ENCODE data around the gene PTGES2.

PTGES2 gene

DNA sequence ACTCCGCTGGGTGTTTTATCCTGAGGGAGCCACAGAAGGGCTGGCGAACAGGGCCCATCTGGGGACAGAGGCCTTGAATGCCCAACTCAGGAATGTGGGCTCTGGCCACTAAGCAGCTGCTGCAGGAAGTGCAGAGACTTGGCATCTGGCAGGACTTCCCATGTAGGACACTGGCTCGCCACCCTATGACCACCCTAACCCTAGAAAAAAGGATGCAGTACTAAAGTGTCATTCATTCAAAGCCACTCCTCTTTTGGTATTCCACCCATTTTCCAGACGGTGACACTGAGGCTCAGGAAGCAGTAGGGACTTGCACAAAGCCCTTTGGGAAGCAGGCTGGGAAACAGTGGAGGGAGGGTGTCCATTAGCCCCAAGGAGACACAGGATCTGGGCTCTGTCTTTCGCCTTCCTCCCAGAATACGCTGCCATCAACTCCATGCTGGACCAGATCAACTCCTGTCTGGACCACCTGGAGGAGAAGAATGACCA lies 35.5 kb upstream of the PTGES2 start:
- Histone ChIP-seq H3K9ac (ENCODE audit: low read depth, low read length) (no peak overlapping the region), H3K4me1 (ENCODE audit: control insufficient read depth, insufficient read depth, low read length) (peaks cover 4% of the 10 kb centered on the region), H3K36me3 (ENCODE audit: control insufficient read depth, insufficient read depth, low read length) (peaks cover 22% of the 10 kb centered on the region), H3K27me3 (ENCODE audit: control insufficient read depth, insufficient read depth, low read length) (no peaks in the 10 kb centered on the region), H3K4me3 (ENCODE audit: low read depth, low read length) (no peak overlapping the region), H3K9me3 (ENCODE audit: control insufficient read depth, insufficient read depth, low read length) (no peaks in the 10 kb centered on the region)

DNA sequence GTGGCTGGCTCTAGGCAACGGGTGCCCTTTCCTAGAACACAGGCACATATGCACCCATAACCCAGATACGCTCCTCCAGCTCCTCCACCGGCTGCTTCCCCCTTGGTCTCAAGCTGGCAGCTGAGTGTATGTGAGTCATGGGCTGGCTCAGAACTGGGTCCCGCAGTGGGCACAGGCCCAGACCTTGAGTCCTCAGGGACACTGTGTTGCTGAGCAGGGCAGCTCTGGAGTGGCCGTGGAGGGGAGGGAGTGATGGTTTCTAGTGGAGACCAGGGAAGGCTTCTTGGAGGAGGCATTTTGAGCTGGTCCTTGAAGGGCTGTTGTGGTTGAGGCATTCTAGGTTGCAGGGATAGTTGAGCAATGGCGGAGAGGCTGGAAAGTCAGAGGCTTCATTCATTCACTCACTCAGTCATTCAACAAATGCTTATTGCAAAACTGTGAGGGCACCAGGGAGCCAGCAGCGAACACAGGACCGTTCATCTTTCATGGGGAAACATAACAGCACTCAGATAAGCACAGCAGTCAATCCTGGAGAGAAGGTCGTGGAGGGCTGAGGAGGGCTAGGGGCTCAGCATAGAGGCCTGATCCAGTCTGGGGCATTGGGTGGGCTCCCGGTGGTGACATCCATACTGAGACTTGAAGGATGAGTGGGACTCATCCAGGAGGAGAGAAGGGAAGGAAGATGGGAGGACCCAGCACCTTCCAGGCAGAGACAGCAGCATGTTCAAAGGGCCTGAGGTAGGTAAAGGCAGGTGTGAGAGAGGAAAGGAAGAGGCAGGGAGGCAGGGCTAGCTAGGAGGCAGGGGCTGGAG lies 34.9 kb upstream of the PTGES2 start:
- Histone ChIP-seq H3K4me3 (ENCODE audit: low read depth, low read length) (no peak overlapping the region), H3K9me3 (ENCODE audit: control insufficient read depth, insufficient read depth, low read length) (no peaks in the 10 kb centered on the region), H3K27me3 (ENCODE audit: control insufficient read depth, insufficient read depth, low read length) (no peaks in the 10 kb centered on the region), H3K9ac (ENCODE audit: low read depth, low read length) (no peak overlapping the region), H3K36me3 (ENCODE audit: control insufficient read depth, insufficient read depth, low read length) (peaks cover 20% of the 10 kb centered on the region), H3K4me1 (ENCODE audit: control insufficient read depth, insufficient read depth, low read length) (peaks cover 4% of the 10 kb centered on the region)

DNA sequence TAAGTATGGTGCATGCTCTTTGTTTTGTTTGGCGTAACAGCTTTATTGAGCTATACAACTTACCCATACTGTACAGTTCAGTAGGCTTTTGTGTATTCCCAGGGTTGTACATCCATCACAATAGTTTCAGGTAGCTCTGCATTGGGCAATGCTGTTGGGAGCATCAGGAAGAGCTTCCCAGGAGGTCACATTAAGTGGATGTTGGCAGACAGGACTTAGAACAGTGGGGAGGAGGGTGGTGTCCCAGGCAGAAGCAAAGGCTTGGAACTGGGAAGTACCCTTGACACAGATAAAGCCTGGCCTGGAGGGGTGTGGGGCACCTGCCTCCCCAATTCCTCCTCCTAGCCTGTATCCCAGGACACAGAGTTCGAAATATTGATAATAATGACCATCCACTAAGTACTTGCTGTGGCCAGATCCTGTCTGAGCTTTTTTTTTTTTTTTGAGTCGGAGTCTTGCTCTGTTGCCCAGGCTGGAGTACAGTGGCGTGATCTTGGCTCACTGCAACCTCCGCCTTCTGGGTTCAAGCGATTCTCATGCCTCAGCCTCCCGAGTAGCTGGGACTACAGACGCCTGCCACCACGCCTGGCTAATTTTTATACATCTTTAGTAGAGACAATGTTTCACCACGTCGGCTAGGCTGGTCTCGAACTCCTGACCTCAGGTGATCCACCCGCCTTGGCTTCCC lies 33.8 kb upstream of the PTGES2 start:
- Histone ChIP-seq H3K4me3 (ENCODE audit: low read depth, low read length) (peak overlapping the region; percentile 90), H3K4me1 (ENCODE audit: control insufficient read depth, insufficient read depth, low read length) (peaks cover 4% of the 10 kb centered on the region), H3K27me3 (ENCODE audit: control insufficient read depth, insufficient read depth, low read length) (no peaks in the 10 kb centered on the region), H3K9ac (ENCODE audit: low read depth, low read length) (peak overlapping the region; percentile 65), H3K9me3 (ENCODE audit: control insufficient read depth, insufficient read depth, low read length) (no peaks in the 10 kb centered on the region), H3K36me3 (ENCODE audit: control insufficient read depth, insufficient read depth, low read length) (peaks cover 15% of the 10 kb centered on the region)

DNA sequence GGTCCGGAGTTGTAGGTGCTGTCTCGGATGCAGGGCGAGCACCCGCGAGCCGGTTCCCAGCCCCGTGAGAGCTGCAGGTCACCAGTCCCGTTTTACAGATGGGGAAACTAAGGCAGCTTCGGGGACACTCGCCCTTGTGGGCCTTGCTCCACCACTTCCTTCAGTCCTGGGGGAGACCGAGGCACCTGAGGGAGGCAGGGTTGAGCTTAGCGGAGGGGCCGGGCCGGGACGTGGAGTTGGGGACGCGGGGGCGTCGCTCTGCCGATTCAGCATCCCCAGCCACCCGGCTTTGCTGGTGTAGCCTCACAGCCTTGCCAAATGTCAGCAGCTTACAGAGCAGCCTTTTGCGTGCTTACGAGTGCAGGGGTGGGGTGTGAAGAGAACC lies 33.1 kb upstream of the PTGES2 start:
- Histone ChIP-seq H3K9ac (ENCODE audit: low read depth, low read length) (peak overlapping the region; percentile 65), H3K9me3 (ENCODE audit: control insufficient read depth, insufficient read depth, low read length) (no peaks in the 10 kb centered on the region), H3K36me3 (ENCODE audit: control insufficient read depth, insufficient read depth, low read length) (peaks cover 12% of the 10 kb centered on the region), H3K4me3 (ENCODE audit: low read depth, low read length) (peak overlapping the region; percentile 90), H3K27me3 (ENCODE audit: control insufficient read depth, insufficient read depth, low read length) (no peaks in the 10 kb centered on the region), H3K4me1 (ENCODE audit: control insufficient read depth, insufficient read depth, low read length) (peaks cover 4% of the 10 kb centered on the region)

DNA sequence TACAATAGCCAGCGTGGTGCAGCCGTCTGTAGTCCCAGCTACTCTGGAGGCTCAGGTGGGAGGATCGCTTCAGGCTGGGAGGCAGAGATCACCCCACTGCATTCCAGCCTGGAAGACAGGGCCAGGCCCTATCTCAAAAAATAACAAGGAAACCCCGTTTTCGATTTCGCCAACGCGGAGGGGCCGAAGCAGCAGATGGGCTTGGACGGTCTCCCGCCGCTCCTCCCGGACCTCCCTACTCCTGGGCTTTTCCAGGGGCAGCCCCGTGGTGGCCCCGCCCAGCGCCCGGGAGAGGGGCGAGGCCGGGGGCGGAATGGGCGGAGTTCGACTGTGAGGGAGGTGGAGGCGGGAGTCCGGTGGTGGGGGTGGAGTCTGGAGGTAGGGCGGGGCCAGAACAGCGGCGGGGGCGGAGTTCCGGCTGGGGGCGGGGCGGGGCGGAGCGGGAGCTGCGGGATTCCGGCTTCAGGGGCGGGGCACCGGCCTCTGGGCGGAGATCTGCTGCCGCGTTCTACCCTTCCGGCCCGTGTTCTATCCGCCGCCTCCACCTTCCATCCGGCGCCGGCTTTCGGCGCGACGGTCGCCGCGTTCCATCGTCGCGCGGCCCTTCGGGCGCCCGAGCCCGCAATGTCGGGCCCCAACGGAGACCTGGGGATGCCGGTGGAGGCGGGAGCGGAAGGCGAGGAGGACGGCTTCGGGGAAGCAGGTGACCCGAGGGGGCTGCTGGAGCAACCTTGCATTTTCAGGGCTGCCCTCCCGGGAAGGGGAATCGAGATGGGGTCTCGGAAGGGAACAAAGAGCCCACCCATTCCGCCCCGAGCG lies 32.5 kb upstream of the PTGES2 start, which contains the start of gene BBLN:
Gene BBLN, plus strand, starts transcription at position 482 of the 819 bp plus-strand sequence. Its CDS starts 143 bp downstream, at position 625.
- H3K9ac ChIP-seq (ENCODE audit: low read depth, low read length) = peak within 1 kb of the TSS; percentile 79
- H3K36me3 ChIP-seq (ENCODE audit: control insufficient read depth, insufficient read depth, low read length) = peaks cover 12% of the 10 kb centered on the region
- peaks cover 4% of the 10 kb centered on the region for H3K4me1 ChIP-seq (ENCODE audit: control insufficient read depth, insufficient read depth, low read length)
- H3K4me3 ChIP-seq (ENCODE audit: low read depth, low read length) = peak within 1 kb of the TSS; percentile 90
- H3K27me3 ChIP-seq (ENCODE audit: control insufficient read depth, insufficient read depth, low read length) = no peaks in the 10 kb centered on the region
- H3K9me3 ChIP-seq (ENCODE audit: control insufficient read depth, insufficient read depth, low read length) = no peaks in the 10 kb centered on the region

DNA sequence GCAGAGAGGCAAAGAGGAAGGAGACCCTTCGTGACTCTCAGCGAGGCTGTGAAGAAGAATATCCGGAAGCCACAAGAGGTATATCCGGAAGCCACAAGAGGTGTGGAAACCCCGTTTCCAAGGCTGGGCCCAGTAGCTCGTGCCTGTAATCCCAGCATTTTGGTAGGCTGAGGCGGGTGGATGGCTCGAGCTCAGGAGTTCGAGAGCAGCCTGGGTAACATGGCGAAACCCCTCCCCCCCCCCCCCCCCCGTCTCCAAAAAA lies 31.9 kb upstream of the PTGES2 start:
- peak overlapping the region; percentile 63 for H3K4me3 ChIP-seq (ENCODE audit: low read depth, low read length)
- H3K27me3 ChIP-seq (ENCODE audit: control insufficient read depth, insufficient read depth, low read length) = no peaks in the 10 kb centered on the region
- peaks cover 4% of the 10 kb centered on the region for H3K4me1 ChIP-seq (ENCODE audit: control insufficient read depth, insufficient read depth, low read length)
- peak overlapping the region; percentile 79 for H3K9ac ChIP-seq (ENCODE audit: low read depth, low read length)
- no peaks in the 10 kb centered on the region for H3K9me3 ChIP-seq (ENCODE audit: control insufficient read depth, insufficient read depth, low read length)
- peaks cover 12% of the 10 kb centered on the region for H3K36me3 ChIP-seq (ENCODE audit: control insufficient read depth, insufficient read depth, low read length)

DNA sequence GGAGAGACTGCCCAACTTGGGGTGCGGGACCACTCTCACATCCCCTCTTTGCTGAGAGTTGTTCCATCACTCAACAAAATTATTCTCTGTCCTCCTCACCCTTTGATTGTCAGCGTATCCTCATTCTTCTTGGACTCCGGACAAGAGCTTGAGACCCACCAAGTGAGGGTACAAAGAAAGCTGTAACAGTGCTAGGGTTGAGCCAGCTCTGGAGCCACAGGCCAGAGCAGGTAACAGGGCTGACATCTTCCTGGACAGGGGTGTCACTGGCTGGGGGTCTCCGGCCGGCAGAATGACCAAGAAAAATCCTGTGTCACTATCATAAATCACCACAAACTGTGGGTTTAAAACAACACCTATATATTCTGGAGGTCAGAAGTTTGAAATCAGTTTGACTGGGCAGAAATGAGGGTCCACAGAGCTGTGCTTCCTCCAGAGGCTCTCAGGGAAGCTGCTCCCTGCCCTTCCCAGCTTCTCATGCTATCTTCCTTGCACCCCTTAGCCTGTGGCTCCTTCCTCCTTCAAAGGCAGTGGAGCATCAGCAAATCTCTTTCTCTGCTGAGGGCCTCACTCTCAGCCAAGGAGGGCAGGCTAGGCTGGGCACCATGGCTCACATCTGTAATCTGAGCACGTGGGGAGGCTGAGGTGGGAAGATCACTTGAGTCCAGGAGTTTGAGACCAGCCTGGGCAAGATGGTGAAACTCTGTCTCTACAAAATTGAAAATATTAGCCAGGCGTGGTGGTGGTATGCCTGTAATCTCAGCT lies 28.4 kb upstream of the PTGES2 start:
- H3K9me3 ChIP-seq (ENCODE audit: control insufficient read depth, insufficient read depth, low read length) = no peaks in the 10 kb centered on the region
- no peak overlapping the region for H3K9ac ChIP-seq (ENCODE audit: low read depth, low read length)
- peaks cover 3% of the 10 kb centered on the region for H3K4me1 ChIP-seq (ENCODE audit: control insufficient read depth, insufficient read depth, low read length)
- H3K4me3 ChIP-seq (ENCODE audit: low read depth, low read length) = no peak overlapping the region
- peaks cover 3% of the 10 kb centered on the region for H3K36me3 ChIP-seq (ENCODE audit: control insufficient read depth, insufficient read depth, low read length)
- no peaks in the 10 kb centered on the region for H3K27me3 ChIP-seq (ENCODE audit: control insufficient read depth, insufficient read depth, low read length)

DNA sequence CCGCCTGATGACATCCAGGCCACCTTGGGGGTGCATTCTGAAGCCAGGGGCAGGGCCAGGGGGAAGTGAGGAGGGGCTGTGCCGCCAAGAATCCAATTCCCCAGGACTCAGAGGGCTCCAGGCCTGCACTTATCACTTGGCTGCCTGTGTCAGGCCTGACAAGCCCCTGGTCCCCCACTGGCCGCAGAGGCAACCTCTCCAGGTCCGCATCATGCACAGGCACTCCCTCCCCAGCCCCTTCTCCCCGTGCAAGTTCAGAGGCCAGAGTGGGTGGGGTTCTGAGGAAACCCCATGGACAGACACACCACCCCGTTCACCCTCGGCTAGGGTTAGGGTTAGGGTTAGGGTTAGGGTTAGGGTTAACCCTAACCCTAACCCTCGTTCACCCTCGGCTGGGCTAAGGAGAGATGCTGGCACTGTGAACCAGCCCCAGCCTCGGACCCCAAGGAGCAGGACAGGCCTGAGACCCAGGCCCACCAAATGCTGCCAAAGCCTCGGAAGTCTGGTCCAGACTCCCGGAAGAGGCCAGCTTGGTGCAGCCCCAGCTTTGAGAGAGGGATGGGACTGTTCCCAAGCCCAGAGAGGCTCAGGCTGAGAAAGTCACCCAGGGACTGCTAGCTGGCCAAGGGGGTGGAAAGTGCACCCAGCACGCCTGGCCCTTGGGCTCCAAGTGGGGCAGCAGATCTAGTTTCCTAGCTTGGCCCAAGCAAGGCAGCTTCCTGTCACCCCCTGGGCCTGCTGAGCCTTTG lies 26.6 kb upstream of the PTGES2 start:
- no peaks in the 10 kb centered on the region for H3K36me3 ChIP-seq (ENCODE audit: control insufficient read depth, insufficient read depth, low read length)
- H3K4me1 ChIP-seq (ENCODE audit: control insufficient read depth, insufficient read depth, low read length) = peaks cover 2% of the 10 kb centered on the region
- no peak overlapping the region for H3K4me3 ChIP-seq (ENCODE audit: low read depth, low read length)
- H3K27me3 ChIP-seq (ENCODE audit: control insufficient read depth, insufficient read depth, low read length) = no peaks in the 10 kb centered on the region
- H3K9me3 ChIP-seq (ENCODE audit: control insufficient read depth, insufficient read depth, low read length) = no peaks in the 10 kb centered on the region
- no peak overlapping the region for H3K9ac ChIP-seq (ENCODE audit: low read depth, low read length)

DNA sequence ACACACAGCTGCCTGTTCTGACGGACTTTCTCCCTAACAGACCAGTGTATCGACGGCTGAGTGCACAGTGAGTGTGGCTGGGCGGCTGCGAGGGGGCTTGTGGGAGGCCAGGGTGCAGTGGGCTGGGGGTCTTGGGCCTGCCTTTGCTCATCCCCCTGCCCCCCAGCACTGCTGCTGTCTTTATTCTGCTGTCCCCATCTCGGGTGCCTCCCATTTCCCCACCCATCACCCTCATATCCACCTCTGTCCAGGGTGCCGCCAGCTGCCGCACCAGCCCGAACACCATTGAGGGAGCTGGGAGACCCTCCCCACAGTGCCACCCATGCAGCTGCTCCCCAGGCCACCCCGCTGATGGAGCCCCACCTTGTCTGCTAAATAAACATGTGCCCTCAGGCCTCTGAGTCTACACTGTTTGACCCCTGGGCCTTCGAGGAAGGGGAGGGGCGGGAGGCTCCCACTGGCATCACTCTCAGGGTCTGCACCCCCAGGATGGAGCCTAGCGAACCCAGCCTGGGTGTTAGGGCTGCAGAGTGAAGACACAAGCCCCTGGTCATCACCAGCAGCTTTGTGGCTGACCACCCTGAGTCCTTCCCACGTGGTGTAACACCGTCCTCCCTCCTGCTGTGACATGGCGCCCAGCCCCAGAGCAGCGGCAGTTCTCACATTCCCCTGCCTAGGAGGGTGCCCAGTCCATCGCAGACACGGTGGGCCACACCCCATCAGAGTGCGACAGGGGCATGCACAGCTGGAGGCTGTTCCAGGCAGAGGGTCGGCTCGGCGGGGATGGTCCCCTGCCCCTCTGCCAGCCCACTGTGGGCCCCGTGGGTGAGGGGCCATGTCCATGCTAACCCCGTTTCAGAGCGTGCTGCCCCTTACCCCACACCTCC lies 25.8 kb upstream of the PTGES2 start:
- Histone ChIP-seq H3K9me3 (ENCODE audit: control insufficient read depth, insufficient read depth, low read length) (no peaks in the 10 kb centered on the region), H3K4me1 (ENCODE audit: control insufficient read depth, insufficient read depth, low read length) (peaks cover 2% of the 10 kb centered on the region), H3K4me3 (ENCODE audit: low read depth, low read length) (no peak overlapping the region), H3K9ac (ENCODE audit: low read depth, low read length) (no peak overlapping the region), H3K27me3 (ENCODE audit: control insufficient read depth, insufficient read depth, low read length) (no peaks in the 10 kb centered on the region), H3K36me3 (ENCODE audit: control insufficient read depth, insufficient read depth, low read length) (no peaks in the 10 kb centered on the region)

Measured in iPS-15b (cell line).